Liver (tissue), 9 donors: Measurements from ENCODE around the gene ZNF846. TPM values are rescaled to one million over a fixed set of nuclear protein-coding genes. Genes with fewer than 3 reads are reported as not detected.

Experiments
- DNase-seq: peaks from one replicate; pipeline ENCODE4 v3.0.0-alpha.2; 2017; ENCODE audit warnings: low spot score
- H3K27ac ChIP-seq, 2 donors: one replicate each; pipeline ENCODE4 v1.7.0; 2013; ENCODE audit warnings: inconsistent platforms in 2 of 2, low read length in 2 of 2, control low read depth in 1 of 2, low read depth in 1 of 2, mild to moderate bottlenecking in 1 of 2
- H3K27me3 ChIP-seq, 4 donors: one replicate each; pipeline versions ENCODE4 v1.6.1 to v1.7.0; 2013; ENCODE audit warnings: low read length in 3 of 4, inconsistent platforms in 1 of 4, mild to moderate bottlenecking in 1 of 4, moderate library complexity in 1 of 4; ENCODE audit not compliant: control insufficient read depth in 4 of 4, insufficient read depth in 4 of 4
- H3K36me3 ChIP-seq, 4 donors: one replicate each; pipeline versions ENCODE4 v1.6.1 to v1.7.0; 2013; ENCODE audit warnings: low read length in 3 of 4, mild to moderate bottlenecking in 3 of 4, low read depth in 1 of 4, moderate library complexity in 1 of 4; ENCODE audit not compliant: control insufficient read depth in 4 of 4, insufficient read depth in 3 of 4
- H3K4me1 ChIP-seq, 4 donors: one replicate each; pipeline versions ENCODE4 v1.6.1 to v1.7.0; 2013; ENCODE audit warnings: low read length in 3 of 4, mild to moderate bottlenecking in 3 of 4, moderate library complexity in 1 of 4; ENCODE audit not compliant: control insufficient read depth in 4 of 4, insufficient read depth in 4 of 4
- H3K4me3 ChIP-seq, 3 donors: one replicate each; pipeline versions ENCODE4 v1.6.1 to v1.7.0; 2013; ENCODE audit warnings: low read length in 3 of 3, control low read depth in 1 of 3, low read depth in 1 of 3, mild to moderate bottlenecking in 1 of 3
- H3K9ac ChIP-seq, 2 donors: one replicate each; pipeline ENCODE4 v1.7.0; 2013; ENCODE audit warnings: low read length in 2 of 2, mild to moderate bottlenecking in 2 of 2, moderate library complexity in 2 of 2, control low read depth in 1 of 2, low read depth in 1 of 2
- H3K9me3 ChIP-seq, 4 donors: one replicate each; pipeline versions ENCODE4 v1.6.1 to v1.7.0; 2013; ENCODE audit warnings: low read length in 3 of 4; ENCODE audit not compliant: control insufficient read depth in 4 of 4
- EGR1 ChIP-seq, 2 donors: IDR thresholded peaks; 2 replicates each; pipeline ENCODE4 v1.6.1; 2016 to 2018; ENCODE audit warnings: antibody characterized with exemption in 2 of 2, low read depth in 2 of 2
- FOXA1 ChIP-seq: IDR thresholded peaks from 2 replicates; pipeline ENCODE4 v1.6.1; 2016; ENCODE audit warnings: antibody characterized with exemption
- GABPA ChIP-seq, 2 donors: IDR thresholded peaks in 1 of 2; conservative IDR thresholded peaks in 1 of 2; 2 replicates each; pipeline ENCODE4 v1.6.1; 2016; ENCODE audit warnings: antibody characterized with exemption in 2 of 2, mild to moderate bottlenecking in 1 of 2, moderate library complexity in 1 of 2
- HNF4A ChIP-seq, 2 donors: conservative IDR thresholded peaks; 2 replicates each; pipeline ENCODE4 v1.6.1; 2016; ENCODE audit warnings: antibody characterized with exemption in 2 of 2, mild to moderate bottlenecking in 2 of 2
- NR2F2 ChIP-seq: IDR thresholded peaks from 2 replicates; pipeline ENCODE4 v1.6.1; 2016; ENCODE audit warnings: antibody characterized with exemption
- RAD21 ChIP-seq, 2 donors: IDR thresholded peaks; 2 replicates each; pipeline ENCODE4 v1.6.1; 2016; ENCODE audit warnings: antibody characterized with exemption in 2 of 2, mild to moderate bottlenecking in 2 of 2
- RXRA ChIP-seq, 2 donors: IDR thresholded peaks; 2 replicates each; pipeline ENCODE4 v1.6.1; 2017 to 2018; ENCODE audit warnings: antibody characterized with exemption in 2 of 2, mild to moderate bottlenecking in 1 of 2
- SP1 ChIP-seq: IDR thresholded peaks from 2 replicates; pipeline ENCODE4 v1.6.1; 2018; ENCODE audit warnings: antibody characterized with exemption, mild to moderate bottlenecking
- TAF1 ChIP-seq: conservative IDR thresholded peaks from 2 replicates; pipeline ENCODE4 v1.6.1; 2016; ENCODE audit warnings: antibody characterized with exemption, mild to moderate bottlenecking
- YY1 ChIP-seq: IDR thresholded peaks from 2 replicates; pipeline ENCODE4 v1.6.1; 2016; ENCODE audit warnings: antibody characterized with exemption, mild to moderate bottlenecking
- WGBS: extraction: QIAGEN DNeasy Blood & Tissue Kit; methylation state at CpG from one replicate; pipeline ENCODE4 v1.1.7; 2013; 5-methylcytosine and 5-hydroxymethylcytosine counted together
- polyA plus RNA-seq, 2 donors: library from polyadenylated mRNA; stranded (reverse) in 1 of 2; unstranded in 1 of 2; fragments of 200-250 nt in 1 of 2; fragments of >200 nt in 1 of 2; fragmentation: Nextera tagmentation in 1 of 2; extraction: Ambion mirVana in 1 of 2; gene quantifications; one replicate each; pipeline versions ENCODE4 v1.2.1 to v1.2.3, GENCODE V29; 2013 to 2015
- total RNA-seq, 2 donors: library from RNA; depleted of rRNA; stranded (reverse); fragments of >200 nt; gene quantifications; one replicate each; pipeline ENCODE4 v1.2.3, GENCODE V29; 2014
- TF ChIP-seq, protein P1 (sequence below): IDR thresholded peaks from 2 replicates; pipeline ENCODE4 v1.6.1; 2016; ENCODE audit warnings: antibody characterized with exemption
- TF ChIP-seq, protein P2 (sequence below): IDR thresholded peaks from 2 replicates; pipeline ENCODE4 v1.6.1; 2016; ENCODE audit warnings: antibody characterized with exemption
- TF ChIP-seq, protein P3 (sequence below): IDR thresholded peaks from 2 replicates; pipeline ENCODE4 v1.6.1; 2016; ENCODE audit warnings: antibody characterized with exemption, mild to moderate bottlenecking
- donor health status: healthy.
- donor health status: healthy.
- donor health status: healthy.
- donor health status: healthy.
- donor health status: healthy.

The ZNF846 gene
- total and polyA plus RNA-seq, 4 donors, result 1.6 to 9.4 (median 6.6) TPM

- Histone ChIP-seq H3K4me1 (no peaks in the 10 kb centered on the region), H3K4me3 (no peak overlapping the region), H3K27me3 (no peaks in the 10 kb centered on the region), H3K36me3 (no peaks in the 10 kb centered on the region), H3K27ac (no peak overlapping the region), H3K9me3 (peaks cover 2 to 12% (median 8%) of the 10 kb centered on the region in 4 donors), H3K9ac (no peak overlapping the region)
- DNase-seq, result no peak
- TF ChIP-seq FOXA1 (no peak), SP1 (no peak), RAD21 (IDR thresholded peaks at IDR 0.05) (no peak), TAF1 (no peak), HNF4A (conservative IDR thresholded peaks at IDR 0.05) (no peak), GABPA (IDR thresholded peaks at IDR 0.05 in 1 of 2, conservative IDR thresholded peaks at IDR 0.05 in 1 of 2) (no peak), YY1 (no peak), EGR1 (IDR thresholded peaks at IDR 0.05; ENCODE audit: low read depth in 2 of 2) (no peak), NR2F2 (no peak)
- TF ChIP-seq, protein P1, sequence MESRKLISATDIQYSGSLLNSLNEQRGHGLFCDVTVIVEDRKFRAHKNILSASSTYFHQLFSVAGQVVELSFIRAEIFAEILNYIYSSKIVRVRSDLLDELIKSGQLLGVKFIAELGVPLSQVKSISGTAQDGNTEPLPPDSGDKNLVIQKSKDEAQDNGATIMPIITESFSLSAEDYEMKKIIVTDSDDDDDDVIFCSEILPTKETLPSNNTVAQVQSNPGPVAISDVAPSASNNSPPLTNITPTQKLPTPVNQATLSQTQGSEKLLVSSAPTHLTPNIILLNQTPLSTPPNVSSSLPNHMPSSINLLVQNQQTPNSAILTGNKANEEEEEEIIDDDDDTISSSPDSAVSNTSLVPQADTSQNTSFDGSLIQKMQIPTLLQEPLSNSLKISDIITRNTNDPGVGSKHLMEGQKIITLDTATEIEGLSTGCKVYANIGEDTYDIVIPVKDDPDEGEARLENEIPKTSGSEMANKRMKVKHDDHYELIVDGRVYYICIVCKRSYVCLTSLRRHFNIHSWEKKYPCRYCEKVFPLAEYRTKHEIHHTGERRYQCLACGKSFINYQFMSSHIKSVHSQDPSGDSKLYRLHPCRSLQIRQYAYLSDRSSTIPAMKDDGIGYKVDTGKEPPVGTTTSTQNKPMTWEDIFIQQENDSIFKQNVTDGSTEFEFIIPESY, result no peak
- TF ChIP-seq, protein P2, sequence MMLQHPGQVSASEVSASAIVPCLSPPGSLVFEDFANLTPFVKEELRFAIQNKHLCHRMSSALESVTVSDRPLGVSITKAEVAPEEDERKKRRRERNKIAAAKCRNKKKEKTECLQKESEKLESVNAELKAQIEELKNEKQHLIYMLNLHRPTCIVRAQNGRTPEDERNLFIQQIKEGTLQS, result no peak
- 30% methylated on average over 1 of the region's 1 CpG for WGBS
Observed at GRCh38 chr19:9709305-9709704, 59.2 kb downstream of the ZNF846 start.

DNA sequence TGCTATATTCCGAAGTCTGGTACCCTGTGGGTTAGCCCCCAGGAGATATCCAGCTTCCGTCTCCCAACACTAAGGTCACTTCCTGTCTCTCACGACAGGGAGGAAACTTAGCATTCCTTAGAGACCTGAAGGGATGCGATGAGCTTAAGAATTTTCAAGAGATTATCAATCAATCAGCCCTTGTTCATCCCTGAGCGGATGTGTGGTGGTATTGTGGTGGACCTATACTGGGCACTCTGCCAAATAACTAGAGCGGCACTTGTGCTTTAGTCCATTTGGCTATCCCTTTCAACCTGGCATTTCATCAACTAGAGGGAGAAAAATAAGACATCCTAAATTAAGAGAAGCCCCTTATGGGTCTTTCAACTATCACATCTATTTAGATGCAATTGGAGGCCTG, 62.7 kb downstream of the ZNF846 start:
- peaks cover 0 to 9% (median 4%) of the 10 kb centered on the region in 4 donors for H3K9me3 ChIP-seq
- WGBS, result 77% methylated on average over 6 of the region's 6 CpGs
- H3K27me3 ChIP-seq, result no peaks in the 10 kb centered on the region
- TF ChIP-seq TAF1 (no peak), FOXA1 (no peak), HNF4A (conservative IDR thresholded peaks at IDR 0.05) (no peak), RXRA (IDR thresholded peaks at IDR 0.05) (no peak)
- TF ChIP-seq, protein P2, result no peak
- TF ChIP-seq, protein P3, sequence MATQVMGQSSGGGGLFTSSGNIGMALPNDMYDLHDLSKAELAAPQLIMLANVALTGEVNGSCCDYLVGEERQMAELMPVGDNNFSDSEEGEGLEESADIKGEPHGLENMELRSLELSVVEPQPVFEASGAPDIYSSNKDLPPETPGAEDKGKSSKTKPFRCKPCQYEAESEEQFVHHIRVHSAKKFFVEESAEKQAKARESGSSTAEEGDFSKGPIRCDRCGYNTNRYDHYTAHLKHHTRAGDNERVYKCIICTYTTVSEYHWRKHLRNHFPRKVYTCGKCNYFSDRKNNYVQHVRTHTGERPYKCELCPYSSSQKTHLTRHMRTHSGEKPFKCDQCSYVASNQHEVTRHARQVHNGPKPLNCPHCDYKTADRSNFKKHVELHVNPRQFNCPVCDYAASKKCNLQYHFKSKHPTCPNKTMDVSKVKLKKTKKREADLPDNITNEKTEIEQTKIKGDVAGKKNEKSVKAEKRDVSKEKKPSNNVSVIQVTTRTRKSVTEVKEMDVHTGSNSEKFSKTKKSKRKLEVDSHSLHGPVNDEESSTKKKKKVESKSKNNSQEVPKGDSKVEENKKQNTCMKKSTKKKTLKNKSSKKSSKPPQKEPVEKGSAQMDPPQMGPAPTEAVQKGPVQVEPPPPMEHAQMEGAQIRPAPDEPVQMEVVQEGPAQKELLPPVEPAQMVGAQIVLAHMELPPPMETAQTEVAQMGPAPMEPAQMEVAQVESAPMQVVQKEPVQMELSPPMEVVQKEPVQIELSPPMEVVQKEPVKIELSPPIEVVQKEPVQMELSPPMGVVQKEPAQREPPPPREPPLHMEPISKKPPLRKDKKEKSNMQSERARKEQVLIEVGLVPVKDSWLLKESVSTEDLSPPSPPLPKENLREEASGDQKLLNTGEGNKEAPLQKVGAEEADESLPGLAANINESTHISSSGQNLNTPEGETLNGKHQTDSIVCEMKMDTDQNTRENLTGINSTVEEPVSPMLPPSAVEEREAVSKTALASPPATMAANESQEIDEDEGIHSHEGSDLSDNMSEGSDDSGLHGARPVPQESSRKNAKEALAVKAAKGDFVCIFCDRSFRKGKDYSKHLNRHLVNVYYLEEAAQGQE, result no peak
- H3K4me1 ChIP-seq, result no peaks in the 10 kb centered on the region
- no peak overlapping the region for H3K27ac ChIP-seq
- H3K36me3 ChIP-seq, result no peaks in the 10 kb centered on the region
- DNase-seq, result no peak
- no peak overlapping the region for H3K9ac ChIP-seq
- H3K4me3 ChIP-seq, result no peak overlapping the region
